K562 (cell line): ENCODE results near the gene SAP25. TPM values are rescaled to one million over a fixed set of nuclear protein-coding genes. Genes with fewer than 3 reads are reported as not detected.

Experiments used
- ATF6 ChIP-seq: sonication (generic); formaldehyde crosslinking; IDR thresholded peaks from 2 replicates; pipeline ENCODE4 v1.4.0; 2020; ENCODE audit warnings: mild to moderate bottlenecking, missing genetic modification reagents
- POLR3G ChIP-seq: IDR thresholded peaks from 2 replicates; pipeline ENCODE4 v1.6.1; 2011; ENCODE audit not compliant: insufficient read length, insufficient replicate concordance; ENCODE audit errors: extremely low read depth
- SAP30 ChIP-seq: fragments of 200-600 bp; sonication (generic); IDR thresholded peaks from 2 replicates; pipeline ENCODE4 v1.6.1; 2012; ENCODE audit warnings: borderline replicate concordance, low read depth, mild to moderate bottlenecking, moderate library complexity, low read length, control low read depth, inconsistent platforms; ENCODE audit not compliant: insufficient read depth, poor library complexity, severe bottlenecking
- TAF1 ChIP-seq: IDR thresholded peaks from 2 replicates; pipeline ENCODE4 v1.6.1; 2011; ENCODE audit warnings: mild to moderate bottlenecking, low read length, moderate library complexity; ENCODE audit not compliant: insufficient read depth, control insufficient read depth, severe bottlenecking; ENCODE audit errors: extremely low read depth
- THRB ChIP-seq: fragments of 450-650 bp; formaldehyde crosslinking; conservative IDR thresholded peaks from 2 replicates; pipeline ENCODE4 v1.4.0; 2022; ENCODE audit warnings: mild to moderate bottlenecking, missing genetic modification characterization
- TOE1 ChIP-seq, 2 experiments: fragments of 450-650 bp in 1 of 2; sonication (generic) in 1 of 2; formaldehyde crosslinking in 1 of 2; IDR thresholded peaks; 2 replicates each; pipeline versions ENCODE4 v1.7.1 to v1.8.0; 2016 to 2022; ENCODE audit warnings: borderline replicate concordance in 2 of 2, mild to moderate bottlenecking in 2 of 2, antibody characterized with exemption in 1 of 2, inconsistent platforms in 1 of 2, low read depth in 1 of 2, missing genetic modification reagents in 1 of 2, moderate library complexity in 1 of 2
- ZFX ChIP-seq: sonication (generic); formaldehyde crosslinking; IDR thresholded peaks from 2 replicates; pipeline ENCODE4 v1.8.0; 2022; ENCODE audit warnings: mild to moderate bottlenecking, missing genetic modification reagents, moderate library complexity
- ZNF324 ChIP-seq: fragments of 250-450 bp; sonication (Bioruptor Pico); IDR thresholded peaks from 2 replicates; pipeline ENCODE4 v1.4.0; 2020; ENCODE audit warnings: mild to moderate bottlenecking
- ZNF695 ChIP-seq: fragments of 450-650 bp; formaldehyde crosslinking; IDR thresholded peaks from 2 replicates; pipeline ENCODE4 v1.4.0; 2020; ENCODE audit warnings: mild to moderate bottlenecking, moderate library complexity
- ZNF76 ChIP-seq: fragments of 250-450 bp; sonication (Bioruptor Pico); IDR thresholded peaks from 2 replicates; pipeline ENCODE4 v1.4.0; 2020; ENCODE audit warnings: mild to moderate bottlenecking, moderate library complexity, borderline replicate concordance
- polyA plus RNA-seq, 8 experiments: library from polyadenylated mRNA; depleted of rRNA in 4 of 8; stranded (reverse) in 5 of 8; unstranded in 3 of 8; fragments of >200 nt; fragmentation: Nextera tagmentation in 2 of 8; fragmentation: Illumina TruSeq in 1 of 8; extraction: Ambion mirVana in 2 of 8; extraction: Trizol in 1 of 8; gene quantifications; 2 replicates each; pipeline versions ENCODE4 v1.2.1 to v1.2.3, GENCODE V29; 2011 to 2014; ENCODE audit warnings: inconsistent platforms in 1 of 8, missing spikeins in 1 of 8
- total RNA-seq, 7 experiments: library from RNA; depleted of rRNA in 6 of 7; stranded (reverse); fragments of >200 nt in 6 of 7; fragmentation: Illumina TruSeq in 2 of 7; extraction: Trizol in 2 of 7; gene quantifications; 2 replicates each; pipeline versions ENCODE4 v1.2.1 to v1.2.3, GENCODE V29; 2011 to 2021; ENCODE audit warnings: low replicate concordance in 1 of 7
- TF ChIP-seq, protein P1 (sequence below): IDR thresholded peaks from 2 replicates; pipeline ENCODE4 v1.6.1; 2016; ENCODE audit warnings: missing genetic modification characterization, missing compliant biosample characterization
- TF ChIP-seq, protein P2 (sequence below): fragments of 450-650 bp; IDR thresholded peaks from 2 replicates; pipeline ENCODE4 v1.7.0; 2016; ENCODE audit warnings: borderline replicate concordance
- TF ChIP-seq, protein P3 (sequence below): fragments of 250-450 bp; sonication (Bioruptor Pico); IDR thresholded peaks from 2 replicates; pipeline ENCODE4 v1.5.0; 2021; ENCODE audit warnings: mild to moderate bottlenecking, moderate library complexity

Gene SAP25
- total and polyA plus RNA-seq, 9 of the 15 experiments (the other 6 are each of a cell fraction or from before 2014, with no cell fraction given), result 0.13 to 5.3 (median 0.78) TPM; not detected in 1

GRCh38 chr7:100585511-100586265, 12.0 kb upstream of the SAP25 start, which contains the start of gene LRCH4 (continued):
- TF ChIP-seq SAP30 (peak; percentile 81), THRB (0 out of 2 replicates have a peak, but pooled peaks have one; percentile 13), TAF1 (peak; percentile 95), POLR3G (no peak), ZNF76 (peak; percentile 66; the same call in 1 of the 2 replicates), ZNF324 (CRISPR knock-in tag) (0 out of 2 replicates have a peak, but pooled peaks have one; percentile 29), ZFX (peak; percentile 98), TOE1 (IDR thresholded peaks at IDR 0.05; ENCODE audit: borderline replicate concordance) (peak; percentile 98), TOE1 (CRISPR knock-in tag; IDR thresholded peaks at IDR 0.05; ENCODE audit: borderline replicate concordance, low read depth) (no peak), ATF6 (CRISPR knock-in tag) (peak; percentile 91; the same call in 1 of the 2 replicates), ZNF695 (CRISPR knock-in tag) (0 out of 2 replicates have a peak, but pooled peaks have one; percentile 24)
- TF ChIP-seq, protein P1, sequence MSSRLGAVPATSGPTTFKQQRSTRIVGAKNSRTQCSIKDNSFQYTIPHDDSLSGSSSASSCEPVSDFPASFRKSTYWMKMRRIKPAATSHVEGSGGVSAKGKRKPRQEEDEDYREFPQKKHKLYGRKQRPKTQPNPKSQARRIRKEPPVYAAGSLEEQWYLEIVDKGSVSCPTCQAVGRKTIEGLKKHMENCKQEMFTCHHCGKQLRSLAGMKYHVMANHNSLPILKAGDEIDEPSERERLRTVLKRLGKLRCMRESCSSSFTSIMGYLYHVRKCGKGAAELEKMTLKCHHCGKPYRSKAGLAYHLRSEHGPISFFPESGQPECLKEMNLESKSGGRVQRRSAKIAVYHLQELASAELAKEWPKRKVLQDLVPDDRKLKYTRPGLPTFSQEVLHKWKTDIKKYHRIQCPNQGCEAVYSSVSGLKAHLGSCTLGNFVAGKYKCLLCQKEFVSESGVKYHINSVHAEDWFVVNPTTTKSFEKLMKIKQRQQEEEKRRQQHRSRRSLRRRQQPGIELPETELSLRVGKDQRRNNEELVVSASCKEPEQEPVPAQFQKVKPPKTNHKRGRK (tag), result 0 out of 2 replicates have a peak, but pooled peaks have one; percentile 41
- TF ChIP-seq, protein P2, sequence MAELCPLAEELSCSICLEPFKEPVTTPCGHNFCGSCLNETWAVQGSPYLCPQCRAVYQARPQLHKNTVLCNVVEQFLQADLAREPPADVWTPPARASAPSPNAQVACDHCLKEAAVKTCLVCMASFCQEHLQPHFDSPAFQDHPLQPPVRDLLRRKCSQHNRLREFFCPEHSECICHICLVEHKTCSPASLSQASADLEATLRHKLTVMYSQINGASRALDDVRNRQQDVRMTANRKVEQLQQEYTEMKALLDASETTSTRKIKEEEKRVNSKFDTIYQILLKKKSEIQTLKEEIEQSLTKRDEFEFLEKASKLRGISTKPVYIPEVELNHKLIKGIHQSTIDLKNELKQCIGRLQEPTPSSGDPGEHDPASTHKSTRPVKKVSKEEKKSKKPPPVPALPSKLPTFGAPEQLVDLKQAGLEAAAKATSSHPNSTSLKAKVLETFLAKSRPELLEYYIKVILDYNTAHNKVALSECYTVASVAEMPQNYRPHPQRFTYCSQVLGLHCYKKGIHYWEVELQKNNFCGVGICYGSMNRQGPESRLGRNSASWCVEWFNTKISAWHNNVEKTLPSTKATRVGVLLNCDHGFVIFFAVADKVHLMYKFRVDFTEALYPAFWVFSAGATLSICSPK, result no peak
- TF ChIP-seq, protein P3, sequence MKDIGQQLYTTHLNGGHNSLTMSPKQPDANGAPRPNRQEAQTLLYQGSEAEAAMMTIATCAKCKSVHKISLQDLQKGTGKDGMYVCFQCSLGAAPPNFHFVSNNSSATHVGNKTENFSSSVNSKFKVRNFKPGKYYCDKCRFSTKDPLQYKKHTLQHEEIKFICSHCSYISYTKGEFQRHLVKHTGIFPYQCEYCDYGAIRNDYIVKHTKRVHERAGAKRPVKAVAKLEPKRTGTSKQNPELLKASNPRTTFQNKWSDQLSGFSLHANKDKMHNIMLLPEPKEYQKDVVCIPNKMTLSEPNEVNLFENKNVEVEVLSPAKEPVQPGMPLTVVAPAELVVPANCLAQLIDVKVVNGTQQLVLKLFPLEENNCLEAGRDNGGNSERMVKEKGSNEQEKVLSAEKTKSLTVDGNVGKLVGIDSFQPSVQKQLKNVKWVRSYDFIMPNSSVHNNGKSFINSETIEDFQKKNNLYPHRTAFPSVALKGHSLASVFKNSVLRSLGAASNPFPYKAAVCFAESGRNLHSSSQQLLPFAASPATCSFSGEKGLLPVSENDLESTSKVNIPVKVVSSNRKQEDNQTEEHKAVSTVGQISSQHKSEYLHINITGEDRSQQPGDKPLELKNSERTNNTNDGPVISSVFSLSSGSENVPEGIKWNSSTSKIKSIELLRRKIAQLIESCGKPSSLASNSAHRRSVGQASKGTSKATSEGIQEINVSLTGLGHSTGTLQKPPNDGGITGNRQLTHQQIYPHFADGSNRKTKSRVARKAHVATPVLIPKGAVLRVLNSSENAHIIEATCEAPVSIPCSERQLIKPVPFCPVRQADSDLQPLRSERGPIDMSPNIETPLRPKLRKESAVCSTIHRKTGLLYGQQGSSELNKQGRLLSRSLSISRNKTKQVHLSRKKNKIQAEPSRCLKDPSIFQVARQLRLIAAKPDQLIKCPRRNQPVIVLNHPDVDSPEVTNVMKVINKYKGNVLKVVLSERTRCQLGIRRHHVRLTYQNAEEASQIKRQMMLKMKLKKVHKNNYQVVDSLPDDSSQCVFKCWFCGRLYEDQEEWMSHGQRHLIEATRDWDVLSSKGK, result no peak
